Measurements from ENCODE around the gene STX1A.

The STX1A gene

DNA sequence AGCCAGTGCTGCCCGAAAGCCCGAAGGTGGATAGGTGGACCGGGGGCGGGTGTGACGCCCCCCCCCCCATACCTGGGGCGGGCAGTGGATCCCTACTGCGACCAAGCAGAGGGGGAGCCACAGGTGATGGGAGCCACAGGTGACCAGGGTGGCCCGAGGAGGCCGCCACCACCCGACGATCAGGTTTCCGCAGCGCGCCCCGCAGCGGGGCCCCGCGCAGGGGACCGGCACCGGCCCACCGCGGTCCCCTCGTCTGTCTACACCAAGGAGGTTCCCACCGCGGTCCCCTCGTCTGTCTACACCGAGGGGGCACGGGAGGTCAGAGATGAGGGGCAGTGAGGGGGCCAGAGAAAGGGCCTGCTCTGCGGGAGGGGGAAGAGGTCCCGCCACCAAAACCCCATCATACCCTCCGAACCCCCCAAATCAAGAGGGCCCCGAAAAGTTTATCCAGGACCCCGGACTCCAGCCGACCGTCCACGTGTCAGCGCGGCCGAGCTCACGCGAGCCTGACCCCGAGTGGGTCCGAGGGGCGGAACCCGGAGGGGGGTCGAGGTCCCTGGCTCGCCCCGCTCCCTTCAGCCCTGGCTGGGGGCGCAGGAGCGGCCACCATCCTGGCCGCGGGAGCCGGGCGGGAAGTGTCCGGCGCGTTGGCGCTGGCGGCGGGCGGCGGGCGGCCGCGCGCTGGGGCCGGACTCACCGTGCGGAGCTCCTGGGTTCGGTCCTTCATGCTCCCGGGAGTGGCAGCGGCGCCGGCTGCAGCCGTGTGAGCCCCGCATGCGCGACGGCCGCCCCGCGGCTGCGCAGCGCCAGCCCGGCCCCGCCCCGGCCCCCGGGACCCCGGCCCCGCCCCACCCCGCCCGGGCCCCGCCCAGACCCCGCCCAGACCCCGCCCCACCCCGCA lies at the start of gene STX1A:
TSS of gene STX1A (minus strand) at position 765 of the 901 bp plus-strand sequence. CDS start at position 727, 38 bp downstream.
- peak; percentile 66 for DNase-seq

DNA sequence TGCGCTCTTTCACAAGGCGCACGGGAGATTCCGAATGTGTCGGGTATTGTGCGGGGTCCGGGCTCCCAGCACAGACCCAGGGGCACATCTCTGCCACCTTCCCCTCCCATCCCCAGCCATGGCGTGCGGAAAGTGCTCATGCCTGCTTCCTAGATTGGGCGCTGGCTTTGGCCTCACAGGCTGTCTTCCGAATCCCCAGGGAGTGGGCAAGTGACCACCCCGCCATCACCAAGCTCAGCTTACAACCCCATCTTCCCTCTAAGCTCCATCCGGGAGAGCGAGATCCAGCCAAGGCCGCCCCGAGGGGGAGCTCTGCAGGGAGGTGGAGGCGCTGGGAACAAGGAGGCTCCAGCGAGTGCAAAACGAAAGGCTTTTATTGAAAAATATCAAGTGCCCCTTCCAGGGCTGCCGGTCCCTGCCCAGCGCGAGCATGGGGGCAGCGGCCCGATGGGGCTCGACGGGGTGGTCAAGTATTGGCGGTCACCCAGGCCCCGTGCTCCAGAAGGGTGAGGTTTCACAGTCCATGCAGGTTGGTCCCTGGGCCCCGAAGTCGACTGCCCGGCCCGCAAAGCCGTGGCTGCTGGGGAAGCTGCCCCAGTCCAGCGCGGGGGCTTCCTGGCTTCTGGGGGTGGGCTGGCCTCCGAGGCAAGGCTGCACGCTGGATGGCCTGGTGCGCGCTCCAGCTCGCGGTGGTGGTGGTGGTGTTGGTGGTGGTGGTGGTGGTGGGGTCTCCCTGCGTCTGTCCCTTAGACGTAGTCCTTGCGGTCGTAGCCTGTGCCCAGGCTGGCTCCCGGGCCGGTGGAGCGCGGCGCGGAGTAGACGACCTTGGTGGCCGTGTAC lies 49.4 kb upstream of the STX1A start:
- DNase-seq, result no peak

DNA sequence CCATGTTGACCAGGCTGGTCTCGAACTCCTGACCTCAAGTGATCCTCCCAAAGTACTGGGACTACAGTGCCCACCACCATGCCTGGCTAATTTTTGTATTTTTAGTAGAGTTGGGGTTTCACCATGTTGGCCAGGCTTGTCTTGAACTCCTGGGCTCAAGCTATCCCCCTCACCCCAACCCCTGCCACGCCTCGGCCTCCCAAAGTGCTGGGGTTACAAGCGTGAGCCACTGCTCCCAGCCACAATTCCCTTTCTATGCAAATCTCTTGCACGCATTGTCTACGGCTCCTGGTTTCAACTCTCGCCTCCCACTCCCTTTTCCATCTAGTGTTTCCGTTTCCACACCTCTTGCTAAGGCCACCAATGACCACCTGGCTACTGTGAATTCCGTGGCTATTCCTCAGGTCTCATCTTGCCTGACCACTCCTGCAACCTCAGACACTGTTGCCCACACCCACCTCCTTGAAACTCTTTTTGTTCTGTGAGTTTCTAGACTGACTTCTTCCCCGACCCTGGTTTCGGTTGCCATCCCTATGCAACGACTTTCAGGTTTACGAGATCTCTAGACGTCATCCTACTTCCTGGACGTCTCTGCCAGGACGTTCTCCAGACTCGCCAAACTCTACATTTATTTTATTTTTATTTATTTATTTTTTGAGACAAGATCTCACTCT lies 47.2 kb upstream of the STX1A start:
- no peak for DNase-seq

DNA sequence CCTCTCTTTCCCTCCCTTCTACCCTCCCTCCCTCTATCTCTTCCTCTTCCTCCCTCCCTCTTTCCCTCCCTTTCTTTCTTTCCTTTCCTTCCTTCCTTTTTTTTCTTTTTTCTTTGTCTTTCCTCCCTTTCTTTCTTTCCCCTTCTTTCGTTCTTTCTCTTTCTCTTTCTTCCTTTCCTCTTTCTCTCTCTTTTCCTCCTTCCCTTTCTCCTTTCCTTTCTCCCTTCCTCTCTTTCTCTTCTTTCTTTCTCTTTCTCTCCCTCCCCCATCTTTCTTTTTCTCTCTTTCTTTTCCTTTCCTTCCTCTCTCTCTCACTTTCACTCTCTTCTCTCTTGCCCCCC lies 43.2 kb upstream of the STX1A start:
- no peak for DNase-seq

DNA sequence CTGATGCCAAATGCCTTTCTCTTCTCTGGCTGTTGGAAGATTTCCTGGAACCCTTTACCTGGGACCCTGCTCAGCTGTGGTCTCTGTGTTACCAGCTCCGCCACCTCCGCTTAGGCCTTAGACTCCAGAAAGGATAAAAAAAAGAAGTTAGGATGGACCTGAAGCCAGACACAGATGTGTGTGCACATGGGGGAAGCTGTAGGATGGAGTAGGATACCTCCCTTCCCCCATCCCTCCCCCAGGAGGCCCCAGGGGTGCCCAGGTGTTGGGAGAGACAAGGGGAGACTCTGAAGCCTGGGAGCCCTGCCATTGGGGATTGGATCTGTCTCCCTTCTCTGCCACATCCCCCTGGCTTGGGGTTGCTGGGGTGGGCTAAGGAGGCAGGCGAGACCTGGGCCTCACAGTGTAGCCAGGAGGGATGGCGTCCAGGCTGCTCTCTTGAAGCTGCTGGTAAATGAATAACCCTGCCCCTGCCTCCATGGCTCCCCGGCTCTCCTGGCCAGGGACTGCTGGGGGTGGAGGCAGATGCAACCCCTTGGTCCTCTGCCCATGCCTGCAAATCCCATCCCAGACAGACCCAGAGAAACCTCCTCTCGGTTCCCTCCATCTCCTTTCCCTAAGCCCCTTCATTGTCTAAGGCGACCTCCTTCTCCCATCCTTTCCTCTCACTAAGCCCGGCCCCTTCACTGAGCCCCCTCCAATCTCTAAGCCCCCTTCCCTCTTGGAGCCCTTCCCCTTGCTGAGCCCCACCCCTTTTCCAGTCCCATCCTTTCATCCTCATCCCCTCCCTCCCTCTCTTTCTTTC lies 42.6 kb upstream of the STX1A start:
- DNase-seq, result no peak

DNA sequence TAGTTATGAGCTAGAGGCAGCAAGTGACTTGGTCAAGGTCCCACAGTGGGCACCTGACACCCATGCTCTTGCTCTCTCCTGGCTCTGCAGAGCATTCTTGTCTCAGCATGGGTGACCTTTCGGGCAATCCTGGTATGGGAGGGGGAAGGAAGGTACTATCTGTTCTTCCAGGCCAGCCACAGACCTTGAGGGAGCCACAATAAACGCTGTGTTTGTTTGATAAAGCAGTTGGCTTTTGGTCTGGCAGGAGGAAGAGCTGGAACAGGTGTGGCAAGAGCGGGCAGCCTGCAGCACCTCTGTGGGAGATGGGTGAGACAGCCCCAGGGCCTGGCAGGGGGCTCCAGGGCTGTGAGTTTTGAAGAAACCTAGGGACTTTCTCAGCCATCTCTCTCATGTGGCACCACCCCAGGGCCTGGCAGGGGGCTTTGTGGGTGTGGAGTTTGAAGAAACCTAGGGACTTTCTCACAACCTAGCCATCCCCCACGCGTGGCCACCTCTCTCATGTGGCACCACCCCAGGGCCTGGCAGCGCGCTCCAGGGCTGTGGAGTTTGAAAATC lies 39.2 kb upstream of the STX1A start:
- DNase-seq, result no peak

DNA sequence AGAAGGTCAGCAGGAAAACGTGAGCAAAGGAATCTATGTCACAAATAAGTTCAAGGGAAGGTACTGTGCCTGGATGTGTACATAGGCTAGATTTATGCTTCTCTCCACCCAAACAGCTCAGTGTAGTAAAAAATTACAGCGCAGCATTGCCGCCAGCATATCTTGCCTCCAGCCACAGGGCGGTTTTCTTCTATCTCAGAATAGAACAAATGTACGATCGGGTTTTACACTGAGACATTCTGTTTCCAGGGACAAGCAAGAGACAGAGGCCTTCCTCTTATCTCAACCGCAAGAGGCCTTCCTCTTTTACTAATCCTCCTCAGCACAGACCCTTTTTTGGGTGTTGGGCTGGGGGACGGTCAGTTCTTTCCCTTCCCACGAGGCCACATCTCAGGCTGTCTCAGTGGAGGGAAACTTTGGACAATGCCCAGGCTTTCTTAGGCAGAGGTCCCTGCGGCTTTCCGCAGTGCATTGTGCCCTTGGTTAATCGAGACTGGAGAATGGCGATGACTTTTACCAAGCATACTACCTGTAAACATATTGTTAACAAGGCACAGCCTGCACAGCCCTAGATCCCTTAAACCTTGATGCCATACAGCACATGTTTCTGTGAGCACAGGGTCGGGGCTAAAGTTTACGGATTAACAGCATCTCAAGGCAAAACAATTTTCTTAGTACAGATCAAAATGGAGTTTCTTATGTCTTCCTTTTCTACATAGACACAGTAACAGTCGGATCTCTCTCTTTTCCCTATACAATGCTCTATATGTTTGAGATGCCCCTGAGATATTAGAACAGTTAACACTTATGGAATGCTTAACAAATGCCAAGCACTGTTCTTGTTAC lies 30.7 kb upstream of the STX1A start:
- DNase-seq, result no peak

DNA sequence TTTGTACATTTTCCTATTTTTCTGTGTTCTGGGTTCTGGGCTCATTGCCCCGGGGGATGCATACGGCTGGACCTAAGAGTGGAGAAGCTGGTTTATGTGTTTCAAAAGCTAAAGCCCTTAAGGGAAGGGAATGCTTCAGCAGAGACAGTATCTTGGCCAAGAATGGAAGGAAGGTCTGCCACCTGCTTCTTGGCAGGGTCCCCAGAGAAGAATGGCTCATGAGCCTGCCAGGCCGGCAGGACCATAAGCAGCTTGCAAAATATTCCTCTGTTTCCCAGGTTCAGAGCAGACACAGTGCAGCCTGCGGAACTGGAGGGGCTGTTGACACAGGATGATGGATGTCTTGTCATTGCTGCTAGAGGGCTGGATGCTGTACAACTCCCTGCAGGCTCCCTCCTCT lies 26.9 kb upstream of the STX1A start:
- DNase-seq, result no peak

DNA sequence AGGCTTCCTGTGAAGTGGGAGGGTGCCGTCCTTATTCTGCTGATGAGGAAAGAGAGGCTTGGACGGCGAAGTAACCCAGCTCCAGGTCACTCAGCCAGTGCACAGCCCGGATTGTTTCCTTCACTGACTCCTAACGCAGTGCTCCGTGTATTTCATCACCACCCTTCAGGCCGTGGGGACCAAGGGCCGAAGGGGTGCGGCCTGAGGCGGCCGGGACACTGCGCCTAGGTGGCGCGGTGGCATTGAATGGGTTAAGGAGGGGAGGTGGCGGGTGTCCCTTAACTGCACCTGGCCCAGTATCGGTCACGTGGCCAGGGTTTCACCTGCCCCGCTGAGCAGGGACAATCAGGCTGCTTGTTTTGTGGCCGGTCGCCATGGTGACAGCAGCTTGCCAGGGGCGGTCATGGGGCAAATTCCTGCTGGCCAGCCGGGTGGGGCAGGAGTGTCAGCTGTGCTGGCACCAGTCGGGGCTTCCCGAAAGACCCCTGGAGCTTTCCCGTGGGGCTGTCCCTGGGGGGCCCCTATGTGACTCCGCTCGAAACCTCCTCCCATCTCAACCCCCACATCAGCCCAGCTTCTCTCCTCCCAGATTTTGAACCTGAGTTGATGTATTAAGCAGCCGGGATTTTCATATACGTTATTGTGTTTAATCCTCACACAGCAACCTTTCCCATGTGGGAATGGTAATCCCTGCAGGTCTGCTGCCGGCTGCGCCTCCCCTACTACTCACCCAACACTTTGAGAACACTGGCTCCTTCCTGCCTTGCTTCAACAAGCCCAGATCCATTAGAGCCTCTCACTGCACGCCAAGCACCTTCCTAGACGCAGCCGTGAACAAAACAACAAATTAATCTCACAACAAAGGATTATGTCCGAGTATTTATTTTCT lies 23.5 kb upstream of the STX1A start:
- no peak for DNase-seq

DNA sequence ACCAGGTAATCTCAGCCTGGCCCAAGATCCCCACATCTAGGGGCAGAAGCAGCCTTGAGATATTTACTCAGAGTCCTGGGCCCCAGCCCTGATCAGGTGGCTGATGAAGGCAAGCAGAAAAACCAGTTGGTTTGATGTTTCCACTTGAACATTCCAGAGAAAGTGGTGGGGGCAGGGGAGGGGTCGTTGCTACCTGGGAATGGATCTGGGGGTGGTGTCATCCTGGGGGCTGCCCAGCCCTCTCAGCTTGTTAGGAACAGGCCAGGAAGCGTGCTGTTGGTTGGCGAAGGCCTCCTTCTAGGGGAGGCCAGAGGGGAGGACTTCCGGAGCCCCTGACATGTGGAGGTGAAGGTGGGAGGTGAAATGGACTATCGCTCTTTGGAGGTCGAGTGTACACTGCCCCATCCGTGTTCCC lies 22.9 kb upstream of the STX1A start:
- DNase-seq, result no peak

DNA sequence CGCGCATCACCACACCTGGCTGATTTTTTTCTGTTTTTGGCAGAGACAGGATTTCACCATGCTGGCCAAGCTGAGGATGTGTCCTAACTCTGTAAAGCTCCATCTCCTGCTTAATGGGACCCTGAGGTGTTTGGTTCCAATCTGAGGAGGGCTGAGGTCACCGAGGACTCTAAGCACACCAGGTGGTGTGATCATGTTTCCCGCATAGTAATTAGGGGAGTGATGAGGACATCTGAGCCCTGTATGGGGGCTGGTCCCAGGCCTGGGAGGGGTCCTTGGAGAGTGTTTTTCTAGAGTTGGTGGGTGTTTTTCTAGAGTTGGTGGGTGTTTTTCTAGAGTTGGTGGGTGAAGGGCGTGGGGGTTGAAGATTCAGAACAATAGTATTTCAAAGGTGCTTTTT lies 22.1 kb upstream of the STX1A start:
- DNase-seq, result no peak

DNA sequence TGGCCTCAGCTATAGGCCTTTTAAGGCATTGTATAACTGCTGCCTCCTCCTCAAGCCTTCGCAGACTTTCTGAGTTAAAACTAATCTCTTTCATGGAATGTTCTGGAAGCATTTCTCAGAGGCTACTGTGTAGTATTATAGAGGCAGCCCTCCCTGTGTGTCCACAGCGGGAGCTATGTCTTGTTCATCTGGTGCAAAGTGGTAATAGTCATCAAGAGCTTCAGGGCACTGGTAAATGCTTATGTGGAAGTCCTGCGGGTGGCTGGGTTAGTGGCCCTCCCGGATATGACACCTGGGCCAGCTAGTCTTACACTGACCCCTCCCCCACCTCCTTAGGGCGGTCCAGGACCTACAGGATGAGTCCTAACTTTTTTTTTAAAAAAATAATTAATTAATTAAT lies 21.3 kb upstream of the STX1A start:
- DNase-seq, result no peak

DNA sequence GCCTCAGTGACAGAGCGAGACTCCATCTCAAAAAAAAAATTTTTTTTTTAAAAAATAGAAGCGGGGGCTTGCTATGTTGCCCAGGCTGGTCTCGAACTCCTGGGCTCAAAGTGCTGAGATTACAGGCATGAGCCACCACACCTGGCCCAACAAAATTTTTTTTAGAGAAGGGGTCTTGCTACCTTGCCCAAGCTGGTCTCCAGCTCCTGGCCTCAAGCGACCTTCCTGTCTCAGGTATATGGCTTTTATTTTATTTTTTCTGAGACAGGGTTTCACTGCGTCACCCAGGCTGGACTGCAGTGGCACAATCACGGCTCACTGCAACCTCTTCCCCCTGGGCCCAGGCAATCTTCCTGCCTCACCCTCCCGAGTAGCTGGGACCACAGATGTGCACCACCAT lies 20.7 kb upstream of the STX1A start:
- DNase-seq, result no peak

DNA sequence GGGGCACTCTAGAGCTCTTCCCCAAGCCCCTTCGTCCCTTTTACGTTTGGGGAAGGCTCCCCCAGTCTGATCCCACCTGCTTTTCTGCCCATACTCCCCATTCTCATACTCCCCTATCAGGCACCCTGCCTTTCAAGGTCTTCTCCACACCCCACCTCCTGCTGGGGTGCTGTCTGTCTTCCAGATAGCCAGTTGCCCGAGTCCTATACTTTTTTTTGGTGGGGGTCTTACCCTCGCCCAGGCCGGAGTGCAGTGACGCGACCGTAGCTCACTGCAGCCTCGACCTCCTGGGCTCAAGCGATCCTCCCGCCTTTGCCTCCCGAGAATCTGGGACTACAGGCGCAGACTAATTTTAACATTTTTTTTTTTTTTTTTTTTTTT lies 19.9 kb upstream of the STX1A start:
- no peak for DNase-seq

DNA sequence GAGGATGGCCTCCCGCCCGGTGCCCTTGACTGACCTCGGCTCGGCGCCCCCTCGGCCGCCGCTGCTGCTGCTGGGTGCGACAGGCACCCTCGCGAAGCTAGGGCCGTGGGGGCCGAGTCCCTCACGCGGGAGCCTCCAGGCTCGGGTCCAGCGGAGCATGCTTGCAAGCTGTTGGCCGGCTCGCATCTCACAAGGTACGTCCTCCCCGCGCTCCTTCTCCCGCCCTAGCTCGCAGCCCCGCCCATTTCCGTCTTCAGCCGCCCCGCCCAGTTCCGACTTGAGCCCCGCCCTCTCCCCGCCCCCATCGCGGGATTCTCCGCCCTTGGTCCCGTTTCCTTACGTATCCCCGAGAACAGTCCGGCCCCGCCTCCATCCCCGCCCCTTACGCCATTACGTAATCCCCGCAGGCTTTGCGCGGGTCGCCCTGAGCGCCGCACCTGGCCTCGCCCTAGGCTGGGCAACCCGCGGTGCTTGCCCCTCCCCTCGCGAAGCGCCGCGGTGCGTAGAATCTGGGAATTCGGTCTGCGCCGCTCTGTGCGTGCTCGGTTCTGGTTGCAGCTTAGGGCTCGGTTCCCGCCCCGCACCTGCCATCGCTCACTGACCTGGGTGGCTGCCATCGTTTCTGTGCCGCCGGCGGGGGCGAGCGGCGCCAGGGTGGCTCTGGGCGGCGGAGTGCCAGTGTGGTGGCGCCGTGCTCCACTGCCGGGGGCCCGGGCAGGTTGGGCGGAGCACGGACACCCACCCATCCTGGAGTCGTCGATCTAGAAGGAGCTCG lies 19.3 kb upstream of the STX1A start, which contains the start of gene ABHD11:
TSS of gene ABHD11 (minus strand) at position 191 of the 775 bp plus-strand sequence. CDS start at position 159, 32 bp downstream.
- DNase-seq, result peak; percentile 98

DNA sequence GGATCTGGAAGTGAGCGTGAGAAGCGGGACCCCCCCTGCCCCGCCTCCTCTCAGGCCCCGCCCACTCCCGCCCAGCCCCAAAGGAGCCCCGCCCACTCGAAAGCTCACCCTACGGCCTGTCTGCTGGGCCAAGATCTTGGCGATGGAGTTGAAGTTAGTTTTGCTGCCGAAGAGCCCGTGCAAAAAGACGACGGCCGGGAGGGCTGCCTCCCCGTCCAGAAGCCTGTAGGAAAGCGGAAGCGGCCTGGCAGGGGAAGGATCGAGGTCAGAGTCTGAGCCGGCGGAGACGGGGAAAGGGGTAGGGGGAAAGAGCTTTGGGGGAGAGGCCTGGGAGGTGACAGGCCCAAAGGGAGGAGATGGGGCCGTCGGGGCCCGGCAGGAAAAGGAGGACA lies 18.7 kb upstream of the STX1A start:
- DNase-seq, result peak; percentile 57

DNA sequence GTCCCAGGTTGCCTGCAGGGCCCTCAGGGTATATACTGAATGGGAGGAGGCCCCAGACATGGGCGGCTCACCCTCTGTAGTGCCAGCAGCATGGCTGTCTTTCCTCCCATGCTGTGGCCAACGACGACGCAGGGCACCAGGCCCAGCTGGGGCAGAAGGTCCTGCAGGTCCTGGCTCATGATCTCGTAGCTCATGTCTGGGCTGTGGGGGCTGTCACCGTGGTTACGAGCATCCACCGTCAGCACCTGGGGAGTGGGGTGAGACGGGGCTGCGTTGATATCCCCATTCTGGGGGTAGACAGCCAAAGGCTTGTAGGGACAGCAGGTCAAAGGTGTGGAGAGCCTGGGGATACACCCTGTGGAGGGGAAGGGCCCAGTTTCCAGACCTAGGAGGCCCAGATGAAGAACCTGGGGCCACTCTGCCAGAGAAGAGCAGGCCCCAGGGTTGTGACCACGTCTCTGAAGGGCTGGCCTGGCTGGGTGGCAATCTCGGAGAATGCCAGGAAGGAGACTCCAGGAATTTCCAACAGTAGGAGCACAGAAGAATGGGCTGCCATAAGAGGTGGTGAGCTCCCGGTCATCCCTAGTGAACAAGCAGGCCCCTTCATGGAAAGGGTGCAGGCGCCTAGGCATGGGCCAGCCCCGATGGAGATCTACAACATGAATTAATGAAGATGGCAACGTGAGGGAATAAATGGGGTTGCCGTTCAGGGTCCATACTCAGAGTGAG lies 18.2 kb upstream of the STX1A start:
- DNase-seq, result peak; percentile 2

DNA sequence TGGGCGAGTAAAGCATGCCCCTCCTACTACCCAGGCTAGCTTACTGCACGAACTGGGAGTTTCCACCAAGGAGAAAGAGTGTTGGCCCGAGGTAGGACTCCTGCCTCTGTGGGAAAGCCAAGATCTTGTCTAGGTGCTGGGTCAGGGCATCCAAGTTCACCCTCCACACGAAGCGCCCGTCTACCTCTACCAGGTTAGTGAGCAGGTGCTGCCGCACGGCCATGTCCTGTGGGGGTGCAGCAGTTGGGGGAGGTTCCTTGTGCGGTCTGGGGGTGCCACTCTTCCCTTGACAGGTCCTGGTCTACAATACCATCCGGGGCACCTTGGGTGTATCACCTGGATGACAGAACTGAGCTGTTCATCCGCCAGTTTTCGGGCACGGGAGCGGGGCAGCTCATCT lies 17.4 kb upstream of the STX1A start:
- DNase-seq, result no peak

DNA sequence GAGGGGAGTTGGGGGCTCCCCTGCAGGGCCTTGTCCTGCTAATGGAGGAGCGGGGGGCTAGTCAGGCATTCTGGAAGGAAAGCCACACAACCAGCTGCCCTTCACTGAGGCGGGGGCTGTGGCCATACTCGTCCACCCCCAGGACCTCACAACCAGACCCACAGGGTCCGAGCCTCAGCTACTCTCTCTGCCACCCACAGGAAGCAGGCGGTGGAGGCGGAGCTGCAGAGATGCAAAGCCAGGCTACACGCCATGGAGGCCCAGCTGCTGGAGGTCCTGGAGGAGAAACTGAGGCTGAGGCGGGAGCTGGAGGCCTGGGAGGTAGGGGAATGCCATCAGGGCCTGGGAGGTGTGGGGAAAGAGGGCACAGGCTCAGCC lies 16.0 kb upstream of the STX1A start:
- DNase-seq, result peak; percentile 7
